Measurements from ENCODE around the gene ACTRT2.

GRCh38 chr1:2980849-2981248 is 40.4 kb upstream of the ACTRT2 start:
- TF ChIP-seq POLR2A (IDR thresholded peaks at IDR 0.05; ENCODE audit: low read length) (no peak), GATA1 (IDR thresholded peaks at IDR 0.05; ENCODE audit: low read depth, low read length) (no peak)
